Effector memory CD8-positive, alpha-beta T cell (primary cell): ENCODE measurements around the gene ZMYND8.
A peak's percentile ranks its signal among the peaks of the same experiment; 100 is the strongest.
"Not testable (repeated sequence)": the region's sequence is repeated elsewhere in the genome, so short reads cannot be mapped to it uniquely, and the experiment has no call there.

Source experiments
- ATAC-seq: fragments of 150-1000 bp; cut with Tn5 transposase; replicated peaks from 2 replicates; pipeline ENCODE4 v1.10.0; 2021; ENCODE audit warnings: mild to moderate bottlenecking, moderate library complexity
- DNase-seq, 3 experiments: peaks; one replicate each; pipeline ENCODE4 v3.0.0; 2021
- H3K27ac Mint-ChIP-seq, 2 donors: one replicate each; pipeline ENCODE4 v1.8.0; 2022; ENCODE audit warnings: mild to moderate bottlenecking in 2 of 2, mixed read lengths in 2 of 2, moderate library complexity in 2 of 2
- H3K27me3 Mint-ChIP-seq, 2 donors: one replicate each; pipeline ENCODE4 v1.8.0; 2022; ENCODE audit warnings: mixed read lengths in 2 of 2
- H3K36me3 Mint-ChIP-seq: one replicate; pipeline ENCODE4 v1.8.0; 2022; ENCODE audit warnings: mild to moderate bottlenecking, moderate library complexity, mixed read lengths; ENCODE audit not compliant: insufficient read depth
- H3K4me1 Mint-ChIP-seq, 2 donors: one replicate each; pipeline ENCODE4 v1.8.0; 2022; ENCODE audit warnings: low read depth in 2 of 2, mixed read lengths in 2 of 2
- H3K4me3 Mint-ChIP-seq, 2 donors: one replicate each; pipeline ENCODE4 v1.8.0; 2022; ENCODE audit warnings: mild to moderate bottlenecking in 2 of 2, mixed read lengths in 2 of 2, moderate library complexity in 2 of 2
- H3K9me3 Mint-ChIP-seq, 2 donors: one replicate each; pipeline ENCODE4 v1.8.0; 2022; ENCODE audit warnings: mixed read lengths in 2 of 2

Gene ZMYND8

DNA sequence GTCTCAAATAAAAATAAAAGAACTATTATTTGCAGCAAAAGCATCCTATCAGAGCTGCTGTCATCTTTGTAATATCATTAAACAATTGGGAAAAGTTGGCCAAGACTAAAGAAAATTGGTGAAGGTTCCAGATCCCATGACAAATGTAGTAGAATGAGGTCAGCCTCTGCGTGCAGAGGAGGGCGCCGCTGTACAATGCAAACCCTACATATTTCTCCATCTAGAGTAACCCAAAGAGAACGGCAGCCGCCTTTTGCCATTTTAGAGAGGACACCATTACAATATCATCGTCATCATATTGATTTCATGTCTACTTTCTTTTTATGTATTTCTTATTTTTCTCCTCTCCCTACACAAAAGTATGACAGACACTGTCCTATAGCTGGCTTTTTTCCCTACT lies 59.5 kb downstream of the ZMYND8 start:
- ATAC-seq, result no peak
- H3K27ac Mint-ChIP-seq, result no peak overlapping the region
- H3K9me3 Mint-ChIP-seq, result no peaks in the 10 kb centered on the region
- no peak overlapping the region for H3K4me3 Mint-ChIP-seq
- H3K4me1 Mint-ChIP-seq, result no peaks in the 10 kb centered on the region
- H3K36me3 Mint-ChIP-seq, result peaks cover 50% of the 10 kb centered on the region
- H3K27me3 Mint-ChIP-seq, result no peaks in the 10 kb centered on the region
- DNase-seq, result no peak

DNA sequence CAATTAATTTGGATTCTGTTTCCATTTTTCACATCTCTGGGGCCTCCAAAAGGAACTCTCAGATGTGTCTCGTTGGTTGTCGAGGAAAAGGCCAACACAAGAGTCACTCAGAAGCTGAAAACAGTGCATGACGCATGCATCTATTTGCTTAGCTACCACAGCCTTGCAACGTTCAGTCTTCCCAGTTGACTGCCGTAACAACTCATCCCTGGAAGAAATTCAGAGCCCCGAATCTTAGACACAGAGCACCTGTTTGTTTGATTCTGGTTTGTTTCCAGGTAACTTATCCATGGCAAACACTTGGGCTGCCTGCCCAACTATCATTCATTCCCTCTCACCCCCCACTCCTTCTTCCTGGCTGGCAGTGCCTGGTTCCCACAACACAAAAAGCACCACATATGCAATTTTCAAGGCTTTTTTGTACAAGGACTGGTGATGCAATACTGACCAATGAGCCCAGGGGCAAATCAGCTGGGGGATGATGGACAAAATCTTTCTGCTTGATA lies 60.5 kb downstream of the ZMYND8 start:
- H3K27ac Mint-ChIP-seq, result no peak overlapping the region

DNA sequence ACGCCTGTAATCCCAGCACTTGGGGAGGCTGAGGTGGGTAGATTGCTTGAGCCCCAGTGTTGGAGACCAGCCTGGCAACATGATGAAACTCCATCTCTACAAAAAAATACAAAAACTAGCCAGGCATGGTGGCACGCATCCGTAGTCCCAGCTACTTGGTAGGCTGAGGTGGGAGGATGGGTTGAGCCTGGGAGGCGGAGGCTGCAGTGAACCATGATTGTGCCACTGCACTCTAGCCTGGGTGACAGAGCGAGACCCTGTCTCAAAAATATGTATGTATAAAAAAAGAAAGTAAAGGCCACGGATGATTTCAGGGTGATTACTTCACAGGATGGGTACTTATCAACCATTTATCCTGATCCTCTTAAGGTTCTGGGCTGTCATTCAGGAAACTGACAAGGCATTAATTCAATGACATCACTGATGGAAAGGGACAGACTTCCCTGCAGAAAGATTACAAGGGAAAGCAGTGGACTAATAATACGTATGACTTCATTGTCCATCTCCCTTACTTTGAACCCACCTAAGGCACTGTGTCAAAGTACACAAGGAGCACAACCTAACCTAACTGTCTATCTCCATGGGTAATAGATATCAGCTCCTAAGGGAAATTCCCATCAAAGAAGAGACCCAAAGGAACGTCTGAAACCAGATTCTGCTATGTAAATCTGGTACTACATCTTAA lies 61.2 kb downstream of the ZMYND8 start:
- Mint-ChIP-seq H3K4me3 (no peak overlapping the region), H3K36me3 (peaks cover 64% of the 10 kb centered on the region), H3K27me3 (no peaks in the 10 kb centered on the region), H3K9me3 (no peaks in the 10 kb centered on the region), H3K27ac (peak overlapping the region in 1 of 2 donors; percentile 67), H3K4me1 (no peaks in the 10 kb centered on the region)
- no peak for ATAC-seq
- DNase-seq, result no peak

More for the DNA sequence above, 60.5 kb downstream of the ZMYND8 start:
- DNase-seq, result no peak
- Mint-ChIP-seq H3K27me3 (no peaks in the 10 kb centered on the region), H3K9me3 (no peaks in the 10 kb centered on the region), H3K4me3 (no peak overlapping the region), H3K36me3 (peaks cover 58% of the 10 kb centered on the region), H3K4me1 (no peaks in the 10 kb centered on the region)
- ATAC-seq, result no peak

DNA sequence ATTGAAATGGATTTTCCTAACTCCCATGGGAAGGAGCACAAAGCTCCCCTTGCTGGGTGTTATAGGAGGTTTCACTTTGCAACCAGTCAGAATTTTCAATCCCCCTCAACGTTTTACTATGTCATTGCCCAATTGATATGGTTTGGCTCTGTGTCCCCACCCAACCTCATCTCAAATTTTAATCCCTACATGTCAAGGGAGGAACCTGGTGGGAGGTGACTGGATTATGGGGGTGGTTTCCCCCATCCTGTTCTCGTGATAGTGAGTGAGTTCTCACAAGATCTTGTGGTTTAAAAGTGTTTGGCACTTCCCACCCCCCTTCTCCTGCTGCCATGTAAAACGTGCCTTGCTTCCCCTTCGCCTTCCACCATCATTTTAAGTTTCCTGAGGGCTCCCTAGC lies 62.9 kb downstream of the ZMYND8 start:
- DNase-seq (no peak), ATAC-seq (no peak)
- Mint-ChIP-seq H3K27me3 (no peaks in the 10 kb centered on the region), H3K36me3 (peaks cover 70% of the 10 kb centered on the region), H3K27ac (peak overlapping the region; percentile 29 to 67), H3K9me3 (no peaks in the 10 kb centered on the region), H3K4me1 (no peaks in the 10 kb centered on the region), H3K4me3 (no peak overlapping the region)

DNA sequence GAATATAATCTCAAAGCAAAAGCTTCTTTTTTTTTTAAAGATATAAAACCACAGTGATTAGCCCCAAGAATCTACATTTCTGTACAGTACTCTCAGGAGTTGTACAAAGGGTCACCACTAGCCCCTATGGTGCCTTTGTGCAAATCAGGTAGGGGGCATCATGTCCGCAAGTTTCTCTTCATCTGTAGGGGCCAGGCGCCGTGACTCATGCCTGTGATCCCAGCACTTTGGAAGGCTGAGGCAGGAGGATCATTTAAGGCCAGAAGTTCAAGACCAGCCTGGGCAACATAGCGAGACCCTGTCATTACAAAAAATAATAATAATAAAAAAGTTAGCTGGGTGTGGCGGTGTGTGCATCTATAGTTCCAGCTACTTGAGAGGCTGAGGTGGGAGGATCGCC lies 63.9 kb downstream of the ZMYND8 start:
- Mint-ChIP-seq H3K27ac (peak overlapping the region in 1 of 2 donors; percentile 17), H3K27me3 (no peaks in the 10 kb centered on the region), H3K4me1 (no peaks in the 10 kb centered on the region), H3K4me3 (no peak overlapping the region), H3K36me3 (peaks cover 63% of the 10 kb centered on the region), H3K9me3 (no peaks in the 10 kb centered on the region)
- no peak for DNase-seq
- no peak for ATAC-seq

DNA sequence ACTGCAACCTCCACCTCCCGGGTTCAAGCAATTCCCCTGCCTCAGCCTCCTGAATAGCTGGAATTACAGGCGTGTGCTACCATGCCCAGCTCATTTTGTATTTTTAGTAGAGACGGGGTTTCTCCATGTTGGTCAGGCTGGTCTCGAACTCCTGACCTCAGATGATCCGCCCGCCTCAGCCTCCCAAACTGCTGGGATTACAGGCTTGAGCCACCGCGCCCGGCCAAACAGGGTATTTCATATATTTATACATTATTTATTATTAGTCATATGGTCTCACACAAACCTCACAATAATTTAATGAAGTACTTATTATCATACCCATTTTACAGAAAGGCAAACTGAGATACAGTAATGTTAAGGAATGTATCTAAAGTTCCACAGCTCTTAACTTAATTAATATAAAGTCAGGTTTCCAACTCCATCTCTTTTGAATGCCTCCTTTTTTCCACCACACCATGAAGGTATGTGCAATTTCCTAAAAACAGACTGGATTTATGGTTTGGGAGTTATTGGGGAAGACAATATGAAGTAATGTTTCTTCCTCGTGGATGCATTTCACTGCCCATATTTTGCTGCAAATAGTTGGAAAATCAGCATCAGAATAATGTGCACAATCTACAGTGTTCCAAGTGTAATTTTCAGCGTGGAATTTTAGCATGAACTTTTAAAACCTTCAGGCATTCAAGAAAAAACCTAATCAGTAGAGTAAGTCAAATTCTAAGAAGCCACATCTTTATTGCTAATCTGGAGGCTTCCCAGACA lies 65.7 kb downstream of the ZMYND8 start:
- peak overlapping the region in 1 of 2 donors; percentile 31 for H3K27ac Mint-ChIP-seq
- no peaks in the 10 kb centered on the region for H3K9me3 Mint-ChIP-seq
- no peaks in the 10 kb centered on the region for H3K4me1 Mint-ChIP-seq
- no peak overlapping the region for H3K4me3 Mint-ChIP-seq
- DNase-seq (no peak), ATAC-seq (no peak)
- peaks cover 63% of the 10 kb centered on the region for H3K36me3 Mint-ChIP-seq
- no peaks in the 10 kb centered on the region for H3K27me3 Mint-ChIP-seq

DNA sequence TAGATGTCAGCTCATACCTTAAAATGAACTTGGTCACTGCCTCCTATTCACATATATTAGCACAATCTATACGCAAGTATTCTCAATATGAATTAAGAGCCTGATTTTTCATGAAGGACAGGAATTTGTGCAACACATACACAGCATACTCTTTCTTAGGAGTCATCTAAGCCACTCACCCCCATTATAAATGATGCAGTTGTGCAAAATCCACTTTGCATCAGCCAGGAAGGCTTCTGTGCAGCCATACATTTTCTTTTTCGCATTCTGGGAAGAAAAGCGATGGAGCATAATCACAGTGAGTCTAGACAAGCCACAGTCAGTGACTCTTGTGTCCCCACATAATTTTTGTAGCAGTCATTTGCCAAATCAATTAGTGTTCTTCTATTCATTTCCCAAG lies 66.5 kb downstream of the ZMYND8 start:
- peak overlapping the region in 1 of 2 donors; percentile 31 for H3K27ac Mint-ChIP-seq
- H3K9me3 Mint-ChIP-seq, result no peaks in the 10 kb centered on the region
- ATAC-seq, result no peak
- no peak overlapping the region for H3K4me3 Mint-ChIP-seq
- H3K36me3 Mint-ChIP-seq, result peaks cover 66% of the 10 kb centered on the region
- no peak for DNase-seq
- no peaks in the 10 kb centered on the region for H3K27me3 Mint-ChIP-seq
- H3K4me1 Mint-ChIP-seq, result no peaks in the 10 kb centered on the region

DNA sequence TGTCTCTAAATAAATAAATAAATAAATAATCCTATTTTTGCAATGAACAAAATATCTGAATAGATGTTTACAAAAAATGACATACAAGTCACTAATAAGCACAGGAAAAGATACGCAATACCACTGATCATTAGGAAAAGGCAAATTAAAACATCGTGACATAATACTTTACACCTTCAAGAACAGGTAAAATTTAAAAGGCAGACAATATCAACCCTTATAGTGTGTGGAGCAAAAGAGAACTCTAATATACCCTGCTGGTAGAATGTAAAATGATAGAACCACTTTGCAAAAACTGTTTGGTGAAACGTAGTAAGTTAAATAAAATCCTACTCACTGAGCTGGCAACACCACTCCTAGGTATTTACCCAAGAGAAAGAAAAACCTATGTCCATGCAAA lies 67.4 kb downstream of the ZMYND8 start:
- DNase-seq, result no peak
- no peak overlapping the region for H3K4me3 Mint-ChIP-seq
- H3K9me3 Mint-ChIP-seq, result no peaks in the 10 kb centered on the region
- no peaks in the 10 kb centered on the region for H3K4me1 Mint-ChIP-seq
- no peaks in the 10 kb centered on the region for H3K27me3 Mint-ChIP-seq
- peaks cover 63% of the 10 kb centered on the region for H3K36me3 Mint-ChIP-seq
- no peak overlapping the region for H3K27ac Mint-ChIP-seq
- no peak for ATAC-seq

DNA sequence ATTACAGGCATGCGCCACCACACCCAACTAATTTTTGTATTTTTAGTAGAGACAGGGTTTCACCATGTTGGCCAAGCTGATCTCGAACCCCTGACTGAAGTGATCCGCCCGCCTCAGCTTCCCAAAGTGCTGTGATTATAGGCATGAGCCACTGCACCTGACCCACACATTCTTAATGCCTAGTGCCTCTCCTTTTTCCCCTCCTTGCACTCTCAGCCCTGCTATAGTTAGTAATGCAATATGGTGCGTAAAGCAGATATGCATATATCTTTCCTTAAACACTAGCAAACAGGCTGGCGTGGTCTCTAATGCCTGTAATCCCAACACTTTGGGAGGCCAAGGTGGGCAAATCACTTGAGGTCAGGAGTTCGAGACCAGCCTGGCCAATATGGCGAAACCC lies 68.0 kb downstream of the ZMYND8 start:
- H3K4me3 Mint-ChIP-seq, ATAC-seq, H3K4me1 Mint-ChIP-seq, DNase-seq, H3K9me3 Mint-ChIP-seq, H3K27me3 Mint-ChIP-seq: not testable (repeated sequence)
- H3K36me3 Mint-ChIP-seq, result peaks cover 60% of the 10 kb centered on the region
- peak overlapping the region; percentile 38 to 44 for H3K27ac Mint-ChIP-seq

DNA sequence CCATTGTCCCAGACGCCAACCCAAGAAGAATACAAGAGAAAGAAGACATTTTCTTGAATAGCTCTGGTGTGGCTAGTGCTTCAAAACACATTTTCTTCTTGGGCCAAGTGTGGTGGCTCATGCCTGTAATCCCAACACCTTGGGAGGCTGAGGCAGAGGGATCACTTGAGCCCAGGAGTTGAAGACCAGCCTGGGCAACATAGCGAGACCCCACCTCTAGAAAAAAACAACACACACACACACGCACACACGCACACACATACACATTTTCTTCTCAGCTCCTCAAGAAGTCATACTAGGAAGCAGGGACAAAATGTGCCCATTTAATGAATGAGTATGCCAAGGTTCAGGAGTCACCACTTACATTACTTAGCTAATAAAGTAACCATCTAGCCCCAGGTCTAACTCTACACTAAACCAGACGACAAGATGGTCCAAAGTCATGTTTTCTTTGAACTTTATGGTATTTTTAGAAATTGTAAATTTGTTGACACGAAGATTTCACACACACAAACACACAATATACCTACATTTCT lies 68.8 kb downstream of the ZMYND8 start:
- ATAC-seq, result no peak
- no peaks in the 10 kb centered on the region for H3K4me1 Mint-ChIP-seq
- DNase-seq, result no peak
- H3K4me3 Mint-ChIP-seq, result no peak overlapping the region
- H3K27ac Mint-ChIP-seq, result no peak overlapping the region
- no peaks in the 10 kb centered on the region for H3K9me3 Mint-ChIP-seq
- H3K27me3 Mint-ChIP-seq, result no peaks in the 10 kb centered on the region
- H3K36me3 Mint-ChIP-seq, result peaks cover 63% of the 10 kb centered on the region

DNA sequence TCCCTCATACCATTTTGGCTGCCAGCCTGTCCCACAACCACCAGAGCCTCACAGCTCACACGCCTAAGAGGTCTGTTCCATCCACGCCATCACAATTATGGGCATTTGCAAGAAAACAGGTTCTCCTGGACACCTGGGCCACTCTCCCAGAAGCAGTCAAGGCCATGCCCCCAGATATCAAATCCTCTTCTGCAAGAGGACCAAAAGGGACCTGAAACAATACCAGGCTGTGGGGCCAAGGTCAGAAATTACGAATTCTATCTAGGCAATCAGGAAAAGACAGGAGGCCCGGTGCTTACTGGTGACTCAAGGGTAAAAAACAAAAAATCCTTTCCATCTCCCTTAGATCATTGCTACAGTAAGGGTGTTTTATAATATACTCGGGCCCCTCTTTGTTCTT lies 69.8 kb downstream of the ZMYND8 start:
- H3K4me1 Mint-ChIP-seq, result no peaks in the 10 kb centered on the region

DNA sequence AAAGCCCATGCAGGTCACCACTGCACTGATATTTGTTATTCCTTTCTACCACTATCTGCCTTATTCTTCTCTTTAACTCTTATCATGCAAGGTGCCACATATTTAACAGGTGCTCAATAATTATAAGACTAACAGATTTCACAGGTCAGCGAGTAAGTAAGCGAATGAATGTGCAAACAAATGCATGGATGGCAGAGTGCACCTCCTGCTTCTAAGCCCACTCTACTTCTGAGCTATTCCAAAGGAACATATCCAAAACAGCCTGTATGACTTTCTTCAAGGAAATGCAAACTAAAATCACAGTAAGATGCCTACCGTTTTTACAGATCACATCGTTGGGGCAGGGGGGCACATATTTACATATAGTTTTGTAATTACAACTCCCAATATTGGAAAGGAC lies 71.3 kb downstream of the ZMYND8 start:
- H3K36me3 Mint-ChIP-seq, result peaks cover 61% of the 10 kb centered on the region
- H3K9me3 Mint-ChIP-seq, result no peaks in the 10 kb centered on the region
- ATAC-seq (no peak), DNase-seq (no peak)
- H3K27ac Mint-ChIP-seq, result peak overlapping the region; percentile 19 to 86
- H3K4me3 Mint-ChIP-seq, result no peak overlapping the region
- H3K4me1 Mint-ChIP-seq, result peaks cover 4 to 6% of the 10 kb centered on the region in 2 donors
- no peaks in the 10 kb centered on the region for H3K27me3 Mint-ChIP-seq

More for the DNA sequence above, 69.8 kb downstream of the ZMYND8 start:
- no peaks in the 10 kb centered on the region for H3K27me3 Mint-ChIP-seq
- H3K4me3 Mint-ChIP-seq, result no peak overlapping the region
- peaks cover 64% of the 10 kb centered on the region for H3K36me3 Mint-ChIP-seq
- H3K27ac Mint-ChIP-seq, result no peak overlapping the region
- ATAC-seq (no peak), DNase-seq (no peak)
- no peaks in the 10 kb centered on the region for H3K9me3 Mint-ChIP-seq

DNA sequence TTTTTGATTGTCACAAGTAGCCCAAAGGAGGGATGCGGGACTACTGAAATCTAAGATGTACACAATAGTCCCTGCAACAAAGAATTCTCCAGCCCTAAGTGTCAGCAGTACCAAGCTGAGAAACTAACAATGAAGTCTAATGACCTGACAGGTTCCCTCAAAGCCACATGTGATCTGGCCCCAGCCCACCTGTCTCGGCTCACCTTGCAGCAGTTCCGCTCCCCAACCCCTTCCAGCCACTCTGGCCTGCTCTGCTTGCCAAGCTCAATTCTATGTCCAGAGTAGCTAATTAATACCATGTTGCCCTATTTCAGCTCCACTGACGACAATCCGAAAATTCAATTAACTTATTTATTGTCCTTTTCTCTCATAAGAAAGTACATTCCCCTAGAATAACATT lies 72.1 kb downstream of the ZMYND8 start:
- ATAC-seq (no peak), DNase-seq (no peak)
- Mint-ChIP-seq H3K27me3 (no peaks in the 10 kb centered on the region), H3K27ac (peak overlapping the region in 1 of 2 donors; percentile 86), H3K9me3 (no peaks in the 10 kb centered on the region), H3K4me1 (peaks cover 4 to 6% of the 10 kb centered on the region in 2 donors), H3K36me3 (peaks cover 61% of the 10 kb centered on the region), H3K4me3 (no peak overlapping the region)

DNA sequence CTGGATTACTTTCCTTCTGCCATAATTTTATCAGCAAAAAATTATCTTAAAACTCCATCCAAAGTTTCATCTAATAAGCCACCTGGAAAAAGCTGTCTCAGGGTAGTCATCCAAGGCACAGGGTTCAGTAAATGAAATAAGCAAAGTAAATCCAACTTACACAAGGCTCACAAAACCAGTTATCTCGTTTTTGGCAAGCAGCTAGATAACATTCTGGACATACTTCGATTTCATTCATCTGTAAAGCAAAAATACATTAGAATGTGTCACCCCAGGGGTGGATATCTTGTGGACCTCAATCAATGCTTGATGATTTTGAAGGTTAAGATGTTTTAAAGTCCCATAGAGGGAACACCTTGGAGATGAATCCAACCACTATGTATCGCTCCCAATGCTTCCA lies 73.1 kb downstream of the ZMYND8 start:
- Mint-ChIP-seq H3K27ac (peak overlapping the region; percentile 85 to 86), H3K9me3 (no peaks in the 10 kb centered on the region), H3K4me1 (peaks cover 4 to 6% of the 10 kb centered on the region in 2 donors), H3K27me3 (no peaks in the 10 kb centered on the region), H3K36me3 (peaks cover 66% of the 10 kb centered on the region), H3K4me3 (no peak overlapping the region)
- DNase-seq (no peak), ATAC-seq (no peak)
